Large intestine (tissue), 3 donors: ENCODE results near the gene FGF10. TPM values are rescaled to one million over a fixed set of nuclear protein-coding genes. Genes with fewer than 3 reads are reported as not detected.

Experiments
- DNase-seq, 2 donors: peaks; one replicate each; pipeline versions ENCODE4 v3.0.0 to v3.0.0-alpha.2; 2013
- H3K27ac ChIP-seq: one replicate; pipeline ENCODE4 v1.5.1; 2013; ENCODE audit warnings: low read length
- H3K27me3 ChIP-seq: 2 replicates; pipeline ENCODE4 v1.6.1; 2013; ENCODE audit warnings: low read length; ENCODE audit not compliant: control insufficient read depth, insufficient read depth
- H3K36me3 ChIP-seq: 2 replicates; pipeline ENCODE4 v1.6.1; 2013; ENCODE audit warnings: low read length; ENCODE audit not compliant: control insufficient read depth, insufficient read depth
- H3K4me1 ChIP-seq: one replicate; pipeline ENCODE4 v1.6.1; 2013; ENCODE audit warnings: low read length; ENCODE audit not compliant: control insufficient read depth, insufficient read depth
- H3K4me3 ChIP-seq: one replicate; pipeline ENCODE4 v1.5.1; 2013; ENCODE audit warnings: low read length
- H3K9me3 ChIP-seq: one replicate; pipeline ENCODE4 v1.6.1; 2013; ENCODE audit warnings: mild to moderate bottlenecking, low read depth, low read length, moderate library complexity; ENCODE audit not compliant: control insufficient read depth
- WGBS: methylation state at CpG from one replicate; pipeline ENCODE4 v1.1.5; 2013; ENCODE audit warnings: low lambda C conversion rate; ENCODE audit not compliant: insufficient coverage; 5-methylcytosine and 5-hydroxymethylcytosine counted together
- polyA plus RNA-seq: library from polyadenylated mRNA; unstranded; fragments of 120-200 nt; gene quantifications from one replicate; pipeline ENCODE4 v1.2.1, GENCODE V29; 2013

The FGF10 gene
- polyA plus RNA-seq, 1 donor, result 5.7 TPM

DNA sequence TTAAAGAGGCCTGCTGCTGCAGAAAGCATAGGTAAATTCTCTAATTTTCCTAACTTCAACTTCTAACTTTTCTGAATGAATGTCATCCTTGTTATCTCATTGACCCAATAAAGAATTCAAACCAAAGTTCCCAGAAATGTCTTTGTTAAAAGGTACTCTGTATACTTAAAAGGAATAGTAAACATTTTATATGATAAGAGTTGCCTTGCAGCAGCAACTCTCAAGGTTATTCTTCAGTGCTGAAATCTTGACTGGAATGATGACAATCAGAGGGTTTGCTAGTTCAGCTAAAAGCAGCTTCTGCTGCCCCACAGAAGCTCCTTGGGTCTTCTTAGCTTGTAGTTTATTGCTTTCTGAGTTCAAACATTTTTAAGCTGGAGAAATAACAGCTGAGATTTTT is 28.3 kb downstream of the FGF10 start:
- no peaks in the 10 kb centered on the region for H3K27me3 ChIP-seq
- no peaks in the 10 kb centered on the region for H3K36me3 ChIP-seq
- H3K27ac ChIP-seq, result no peak overlapping the region
- no peak for DNase-seq
- no peaks in the 10 kb centered on the region for H3K9me3 ChIP-seq
- no peaks in the 10 kb centered on the region for H3K4me1 ChIP-seq
- H3K4me3 ChIP-seq, result no peak overlapping the region

DNA sequence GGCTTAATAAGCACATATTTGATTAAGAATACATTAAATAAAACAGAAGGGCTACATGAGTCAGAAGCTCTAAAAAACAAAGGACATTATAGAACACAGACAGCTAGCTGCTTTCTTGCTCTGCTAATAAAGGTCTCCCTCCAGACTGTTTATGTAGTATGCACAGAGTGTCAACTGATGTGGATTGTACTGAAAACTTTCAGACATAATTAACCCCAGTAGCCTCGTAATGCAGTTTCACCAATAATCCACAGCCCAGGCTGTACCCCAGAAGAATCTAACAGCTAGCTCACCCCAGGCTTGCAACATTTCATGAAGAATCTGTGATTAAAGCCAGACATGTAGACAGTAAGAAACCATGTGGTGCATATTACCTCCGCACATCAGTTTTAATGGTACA is 30.8 kb downstream of the FGF10 start:
- Histone ChIP-seq H3K27ac (no peak overlapping the region), H3K4me1 (no peaks in the 10 kb centered on the region), H3K4me3 (no peak overlapping the region), H3K27me3 (no peaks in the 10 kb centered on the region), H3K9me3 (no peaks in the 10 kb centered on the region), H3K36me3 (no peaks in the 10 kb centered on the region)
- 33% methylated on average over 1 of the region's 2 CpGs for WGBS
- no peak for DNase-seq

DNA sequence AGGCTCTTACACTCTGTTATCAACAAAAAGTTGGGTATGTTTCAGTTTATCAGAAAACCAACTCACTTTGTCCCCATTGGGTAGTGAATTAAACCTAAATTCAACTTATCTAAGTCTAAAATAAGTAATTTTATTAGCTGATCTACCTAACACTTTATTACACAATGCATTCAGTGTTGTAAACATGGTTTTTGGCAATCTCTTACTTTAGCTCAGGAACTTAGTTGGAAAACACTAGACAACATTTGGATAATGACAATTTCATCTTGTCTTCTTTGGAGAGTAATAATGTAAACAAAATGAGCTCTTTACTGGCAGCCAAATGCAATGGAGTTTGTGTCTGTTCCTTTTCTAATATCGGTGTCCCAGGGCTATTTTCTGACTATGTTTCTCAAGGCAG is 33.0 kb downstream of the FGF10 start:
- Histone ChIP-seq H3K4me3 (no peak overlapping the region), H3K27me3 (no peaks in the 10 kb centered on the region), H3K4me1 (no peaks in the 10 kb centered on the region), H3K36me3 (no peaks in the 10 kb centered on the region), H3K27ac (no peak overlapping the region), H3K9me3 (no peaks in the 10 kb centered on the region)
- WGBS, result 100% methylated on average over 1 of the region's 1 CpG
- no peak for DNase-seq

DNA sequence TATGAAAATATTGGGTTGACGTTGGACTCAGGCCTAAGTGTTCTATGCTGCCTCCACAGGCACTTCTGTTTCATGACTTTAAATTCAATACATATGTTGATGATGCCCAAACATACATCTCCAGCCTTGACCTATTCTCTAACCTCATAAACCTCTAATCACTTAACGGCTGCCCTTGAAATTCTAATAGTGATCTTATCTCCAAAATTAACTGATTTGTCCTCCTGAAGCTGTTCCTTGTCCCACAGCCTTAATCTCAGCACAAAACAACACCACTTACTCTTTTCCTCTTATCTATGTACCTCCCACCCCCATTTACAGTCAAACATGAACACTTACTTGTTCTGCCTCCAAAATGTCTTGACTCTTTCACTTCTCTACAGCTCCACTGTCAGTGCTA is 43.3 kb downstream of the FGF10 start:
- Histone ChIP-seq H3K4me1 (no peaks in the 10 kb centered on the region), H3K36me3 (no peaks in the 10 kb centered on the region), H3K27me3 (no peaks in the 10 kb centered on the region), H3K9me3 (no peaks in the 10 kb centered on the region), H3K27ac (no peak overlapping the region), H3K4me3 (no peak overlapping the region)
- DNase-seq, result no peak
- WGBS, result 50% methylated on average over 1 of the region's 2 CpGs

DNA sequence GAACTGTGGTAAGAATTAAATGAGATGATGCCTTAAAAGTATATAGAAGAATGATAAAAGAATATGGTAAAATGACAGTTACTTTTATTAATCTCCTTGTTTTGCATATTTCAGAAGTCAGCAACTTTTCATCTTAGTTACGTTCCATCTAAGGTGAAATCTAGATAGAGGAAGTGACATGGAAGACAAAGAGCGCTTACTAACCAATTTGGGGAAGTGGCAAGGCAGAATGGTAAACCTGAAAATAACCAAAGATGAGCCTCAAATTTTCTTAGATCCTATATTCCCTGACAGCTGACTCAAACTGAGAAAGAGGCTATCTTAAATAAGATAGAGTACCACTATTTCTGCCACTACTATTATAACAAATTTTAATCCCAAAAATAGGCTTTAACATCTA is 52.5 kb downstream of the FGF10 start:
- Histone ChIP-seq H3K27me3 (no peaks in the 10 kb centered on the region), H3K27ac (no peak overlapping the region), H3K4me3 (no peak overlapping the region), H3K36me3 (no peaks in the 10 kb centered on the region), H3K9me3 (no peaks in the 10 kb centered on the region), H3K4me1 (no peaks in the 10 kb centered on the region)
- DNase-seq, result no peak
- 100% methylated on average over 1 of the region's 2 CpGs for WGBS

DNA sequence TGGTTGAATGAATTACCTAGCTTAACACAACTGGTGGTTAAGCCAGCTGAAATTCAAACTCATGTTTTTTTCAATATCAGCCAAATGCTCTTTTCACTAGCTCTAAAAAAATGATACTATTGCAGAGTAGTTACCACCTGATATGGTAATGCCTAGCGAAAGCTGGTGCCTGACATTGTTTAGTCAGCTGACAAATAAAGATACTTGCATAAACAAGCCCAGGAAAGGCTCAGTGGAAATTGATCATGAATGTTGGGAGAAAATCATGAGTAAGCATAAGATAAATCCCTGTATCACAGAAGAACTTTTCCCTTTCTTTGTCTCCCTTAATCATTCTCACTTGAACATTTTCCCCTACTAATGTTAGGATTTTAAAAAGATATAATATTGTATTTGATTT is 54.6 kb downstream of the FGF10 start:
- no peak for DNase-seq
- WGBS, result 57% methylated on average over 1 of the region's 1 CpG
- no peaks in the 10 kb centered on the region for H3K4me1 ChIP-seq
- H3K36me3 ChIP-seq, result no peaks in the 10 kb centered on the region
- H3K9me3 ChIP-seq, result no peaks in the 10 kb centered on the region
- H3K4me3 ChIP-seq, result no peak overlapping the region
- H3K27ac ChIP-seq, result no peak overlapping the region
- H3K27me3 ChIP-seq, result no peaks in the 10 kb centered on the region

DNA sequence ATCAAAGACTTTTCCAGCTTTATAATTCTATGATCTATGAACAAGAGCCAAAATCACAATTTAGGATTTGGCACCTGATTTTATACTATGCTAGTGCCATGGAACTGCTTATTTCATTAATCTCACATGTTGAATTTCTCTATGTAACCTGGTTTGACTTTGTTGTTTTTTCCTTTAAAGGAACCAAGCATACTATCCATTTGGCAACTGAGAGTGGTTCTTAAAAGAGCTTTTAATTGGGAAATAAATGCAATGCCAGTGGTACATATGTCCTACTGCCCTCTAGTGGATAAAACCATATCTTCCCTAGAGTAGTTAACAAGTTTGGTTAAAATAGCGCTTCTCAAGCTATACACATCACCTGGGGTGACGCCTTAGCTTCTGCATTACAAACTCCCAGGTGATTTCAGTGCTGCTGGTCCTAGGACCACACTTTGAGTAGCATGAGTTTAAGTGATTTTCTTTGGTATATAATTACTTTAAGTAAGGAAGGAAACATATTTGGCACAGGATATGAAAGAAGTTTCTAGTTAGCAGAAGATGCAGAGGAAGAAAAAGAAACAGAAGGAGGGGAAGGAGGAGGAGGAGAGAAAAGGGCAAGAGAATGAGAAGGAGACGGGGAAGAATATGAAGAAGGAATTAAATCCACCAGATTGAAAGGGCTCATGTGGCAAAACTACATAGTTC is 56.8 kb downstream of the FGF10 start:
- no peak overlapping the region for H3K27ac ChIP-seq
- no peak overlapping the region for H3K4me3 ChIP-seq

DNA sequence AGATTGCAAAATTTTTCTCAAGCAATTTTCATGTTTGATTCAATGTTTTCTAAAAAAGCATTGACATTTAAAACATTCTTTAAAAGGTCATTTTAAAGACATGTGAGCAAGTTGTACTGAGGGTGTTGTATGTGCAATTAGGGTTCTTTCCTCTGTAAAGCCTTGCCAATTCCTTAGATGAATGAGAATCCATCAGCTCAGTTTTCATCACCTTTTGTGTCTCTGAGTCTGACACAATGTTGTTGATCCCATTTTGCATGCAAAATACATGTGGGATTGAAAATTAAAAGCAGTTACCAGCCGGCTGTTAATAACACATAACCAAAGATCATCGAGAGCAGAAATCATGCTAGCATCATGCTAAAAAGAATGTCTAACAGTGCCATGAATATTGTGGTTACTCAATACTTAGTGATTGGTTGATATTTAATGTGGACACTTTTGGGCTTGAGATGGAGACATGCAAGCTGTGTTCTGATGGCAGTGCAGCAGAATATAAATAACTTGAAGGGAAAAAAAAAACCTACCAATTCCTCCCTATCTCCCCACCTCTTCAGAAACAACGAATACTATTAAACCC is 57.7 kb downstream of the FGF10 start:
- no peaks in the 10 kb centered on the region for H3K9me3 ChIP-seq
- no peak for DNase-seq
- WGBS, result no CpG with 5 or more reads among the region's 3 CpGs
- H3K36me3 ChIP-seq, result no peaks in the 10 kb centered on the region
- H3K4me1 ChIP-seq, result no peaks in the 10 kb centered on the region
- H3K27ac ChIP-seq, result no peak overlapping the region
- no peaks in the 10 kb centered on the region for H3K27me3 ChIP-seq
- no peak overlapping the region for H3K4me3 ChIP-seq

More for the DNA sequence above, 56.8 kb downstream of the FGF10 start:
- Histone ChIP-seq H3K4me1 (no peaks in the 10 kb centered on the region), H3K36me3 (no peaks in the 10 kb centered on the region), H3K9me3 (no peaks in the 10 kb centered on the region), H3K27me3 (no peaks in the 10 kb centered on the region)
- 83% methylated on average over 1 of the region's 3 CpGs for WGBS
- no peak for DNase-seq

DNA sequence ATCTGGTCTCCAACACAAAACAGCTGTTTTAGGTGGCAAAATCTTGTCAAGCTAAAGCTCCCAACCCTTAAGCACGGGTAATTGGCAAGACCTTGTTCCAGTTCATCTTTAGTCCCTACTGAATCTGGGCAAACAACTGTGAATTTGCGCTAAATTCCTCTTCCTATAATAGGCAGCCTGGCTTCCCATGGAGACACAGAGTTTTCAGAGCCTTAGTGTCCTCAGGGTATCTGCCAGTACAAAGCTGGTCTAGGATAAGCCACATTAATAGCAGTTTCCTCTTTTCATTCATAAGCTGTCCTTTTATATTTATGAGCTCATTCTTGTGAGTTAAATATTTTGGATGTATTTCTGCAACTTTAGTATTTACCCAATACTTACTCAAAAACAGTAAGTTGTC is 59.5 kb downstream of the FGF10 start:
- no peak for DNase-seq
- no peak overlapping the region for H3K27ac ChIP-seq
- H3K36me3 ChIP-seq, result no peaks in the 10 kb centered on the region
- no peak overlapping the region for H3K4me3 ChIP-seq
- no peaks in the 10 kb centered on the region for H3K4me1 ChIP-seq
- WGBS, result no CpG with 5 or more reads among the region's 2 CpGs
- no peaks in the 10 kb centered on the region for H3K27me3 ChIP-seq
- no peaks in the 10 kb centered on the region for H3K9me3 ChIP-seq

DNA sequence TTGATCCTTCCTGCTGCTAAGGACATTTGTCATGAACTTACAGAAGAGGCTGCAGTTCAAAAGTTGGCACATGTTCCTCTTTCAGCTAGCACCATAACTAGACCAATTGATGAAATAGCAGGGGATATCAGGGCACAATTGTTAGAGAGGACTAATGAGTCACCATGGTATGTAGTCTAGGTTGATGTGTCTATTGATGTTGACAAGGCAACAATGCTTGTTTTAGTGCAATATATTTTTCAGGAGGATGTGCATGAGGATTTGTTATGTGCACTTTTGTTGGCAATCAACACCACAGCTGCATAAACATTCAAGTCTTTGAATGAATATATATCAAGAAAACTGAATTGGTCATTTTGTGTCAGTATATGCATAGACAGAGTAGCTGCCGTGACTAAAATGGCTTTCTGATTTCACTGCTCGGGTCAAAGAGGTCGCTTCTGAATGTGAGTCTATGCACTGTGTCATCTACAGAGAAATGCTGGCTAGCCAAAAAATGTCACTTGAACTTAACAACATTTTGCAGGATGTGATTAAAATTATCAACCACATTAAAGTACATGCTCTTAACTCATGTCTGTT is 68.0 kb downstream of the FGF10 start:
- no peaks in the 10 kb centered on the region for H3K9me3 ChIP-seq

DNA sequence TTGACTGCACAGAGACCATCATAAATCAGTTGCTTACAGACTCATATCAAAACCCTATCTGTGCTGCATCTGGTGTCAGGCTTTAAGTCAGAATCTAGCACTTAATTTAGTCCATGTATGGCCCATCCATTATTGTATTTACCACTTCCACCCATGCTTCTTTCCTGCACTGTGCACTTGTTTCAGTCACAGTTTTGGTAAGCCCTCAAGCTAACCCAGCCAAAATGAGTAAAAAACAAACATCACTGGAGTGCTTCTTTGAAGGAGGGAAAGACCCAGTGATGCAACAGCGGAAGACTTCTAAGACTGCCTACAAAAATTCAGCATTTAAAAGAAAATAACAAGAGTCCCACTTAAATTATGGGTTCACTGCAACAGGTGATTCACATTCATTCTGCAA is 69.0 kb downstream of the FGF10 start:
- H3K4me1 ChIP-seq, result no peaks in the 10 kb centered on the region
- H3K36me3 ChIP-seq, result no peaks in the 10 kb centered on the region
- 100% methylated on average over 1 of the region's 1 CpG for WGBS
- H3K27me3 ChIP-seq, result no peaks in the 10 kb centered on the region
- no peak for DNase-seq
- no peak overlapping the region for H3K4me3 ChIP-seq
- no peaks in the 10 kb centered on the region for H3K9me3 ChIP-seq
- no peak overlapping the region for H3K27ac ChIP-seq

More for the DNA sequence above, 68.0 kb downstream of the FGF10 start:
- no peaks in the 10 kb centered on the region for H3K4me1 ChIP-seq
- no peak overlapping the region for H3K4me3 ChIP-seq
- H3K27me3 ChIP-seq, result no peaks in the 10 kb centered on the region
- no peaks in the 10 kb centered on the region for H3K36me3 ChIP-seq
- H3K27ac ChIP-seq, result no peak overlapping the region
- no CpG with 5 or more reads among the region's 3 CpGs for WGBS
- DNase-seq, result no peak
